ENCODE results near the gene CIAO3. TPM values are rescaled to one million over a fixed set of nuclear protein-coding genes. Genes with fewer than 3 reads are reported as not detected.
"Not testable (repeated sequence)": the region's sequence is repeated elsewhere in the genome, so short reads cannot be mapped to it uniquely, and the experiment has no call there.

Gene CIAO3
- polyA plus RNA-seq, 2 donors = 21.9 to 41.2 TPM

GRCh38 chr16:714558-715476 lies 26.0 kb downstream of the CIAO3 start, which contains the start of gene METRN:
Gene METRN, plus strand, starts transcription at chr16:715118. Its CDS starts 172 bp downstream, at chr16:715290.
- no peaks in the 10 kb centered on the region for H3K36me3 ChIP-seq (ENCODE audit: control insufficient read depth in 2 of 2, insufficient read depth in 2 of 2, low read length in 1 of 2)
- H3K27ac ChIP-seq (ENCODE audit: low read depth in 2 of 2, low read length in 1 of 2) = peak within 1 kb of the TSS in 1 of 2 donors; percentile 6
- peaks cover 3 to 27% of the 10 kb centered on the region in 2 donors for H3K4me1 ChIP-seq (ENCODE audit: control insufficient read depth in 2 of 2, insufficient read depth in 2 of 2, low read length in 1 of 2)
- peaks cover 0 to 3% of the 10 kb centered on the region in 2 donors for H3K27me3 ChIP-seq (ENCODE audit: control insufficient read depth in 1 of 2, insufficient read depth in 2 of 2, low read length in 2 of 2)
- 5 to 6% methylated on average over 68 to 108 of the region's 108 CpGs for WGBS, 2 donors
- H3K4me3 ChIP-seq (ENCODE audit: low read depth in 1 of 2, low read length in 2 of 2) = peak within 1 kb of the TSS; percentile 54 to 58
- H3K9me3 ChIP-seq (ENCODE audit: control insufficient read depth in 2 of 2, insufficient read depth in 1 of 2, low read depth in 1 of 2, low read length in 1 of 2) = no peaks in the 10 kb centered on the region

GRCh38 chr16:714079-714478 lies 26.7 kb downstream of the CIAO3 start:
- Histone ChIP-seq H3K27me3 (ENCODE audit: control insufficient read depth in 1 of 2, insufficient read depth in 2 of 2, low read length in 2 of 2) (peaks cover 0 to 8% of the 10 kb centered on the region in 2 donors), H3K4me3 (ENCODE audit: low read depth in 1 of 2, low read length in 2 of 2) (no peak overlapping the region), H3K36me3 (ENCODE audit: control insufficient read depth in 2 of 2, insufficient read depth in 2 of 2, low read length in 1 of 2) (no peaks in the 10 kb centered on the region), H3K27ac (ENCODE audit: low read depth in 2 of 2, low read length in 1 of 2) (no peak overlapping the region), H3K9me3 (ENCODE audit: control insufficient read depth in 2 of 2, insufficient read depth in 1 of 2, low read depth in 1 of 2, low read length in 1 of 2) (no peaks in the 10 kb centered on the region), H3K4me1 (ENCODE audit: control insufficient read depth in 2 of 2, insufficient read depth in 2 of 2, low read length in 1 of 2) (peaks cover 3 to 26% of the 10 kb centered on the region in 2 donors)
- WGBS, 2 donors = 55 to 61% methylated on average over 11 of the region's 11 CpGs

GRCh38 chr16:712740-713250 lies 28.0 kb downstream of the CIAO3 start:
- H3K27ac ChIP-seq (ENCODE audit: low read depth in 2 of 2, low read length in 1 of 2); H3K9me3 ChIP-seq (ENCODE audit: control insufficient read depth in 2 of 2, insufficient read depth in 1 of 2, low read depth in 1 of 2, low read length in 1 of 2); H3K36me3 ChIP-seq (ENCODE audit: control insufficient read depth in 2 of 2, insufficient read depth in 2 of 2, low read length in 1 of 2); H3K27me3 ChIP-seq (ENCODE audit: control insufficient read depth in 1 of 2, insufficient read depth in 2 of 2, low read length in 2 of 2); H3K4me3 ChIP-seq (ENCODE audit: low read depth in 1 of 2, low read length in 2 of 2): not testable (repeated sequence)
- peaks cover 6 to 31% of the 10 kb centered on the region in 2 donors for H3K4me1 ChIP-seq (ENCODE audit: control insufficient read depth in 2 of 2, insufficient read depth in 2 of 2, low read length in 1 of 2)
- 30% methylated on average over 13 of the region's 13 CpGs for WGBS, 2 donors

GRCh38 chr16:711548-712320 lies 29.1 kb downstream of the CIAO3 start:
- Histone ChIP-seq H3K4me1 (ENCODE audit: control insufficient read depth in 2 of 2, insufficient read depth in 2 of 2, low read length in 1 of 2) (peaks cover 9 to 30% of the 10 kb centered on the region in 2 donors), H3K9me3 (ENCODE audit: control insufficient read depth in 2 of 2, insufficient read depth in 1 of 2, low read depth in 1 of 2, low read length in 1 of 2) (no peaks in the 10 kb centered on the region), H3K27me3 (ENCODE audit: control insufficient read depth in 1 of 2, insufficient read depth in 2 of 2, low read length in 2 of 2) (peaks cover 0 to 11% of the 10 kb centered on the region in 2 donors), H3K36me3 (ENCODE audit: control insufficient read depth in 2 of 2, insufficient read depth in 2 of 2, low read length in 1 of 2) (no peaks in the 10 kb centered on the region), H3K27ac (ENCODE audit: low read depth in 2 of 2, low read length in 1 of 2) (no peak overlapping the region), H3K4me3 (ENCODE audit: low read depth in 1 of 2, low read length in 2 of 2) (no peak overlapping the region)
- WGBS, 2 donors = 8 to 9% methylated on average over 25 of the region's 25 CpGs

GRCh38 chr16:711084-711483 lies 29.7 kb downstream of the CIAO3 start:
- Histone ChIP-seq H3K36me3 (ENCODE audit: control insufficient read depth in 2 of 2, insufficient read depth in 2 of 2, low read length in 1 of 2) (no peaks in the 10 kb centered on the region), H3K27ac (ENCODE audit: low read depth in 2 of 2, low read length in 1 of 2) (no peak overlapping the region), H3K9me3 (ENCODE audit: control insufficient read depth in 2 of 2, insufficient read depth in 1 of 2, low read depth in 1 of 2, low read length in 1 of 2) (no peaks in the 10 kb centered on the region), H3K4me1 (ENCODE audit: control insufficient read depth in 2 of 2, insufficient read depth in 2 of 2, low read length in 1 of 2) (peaks cover 10 to 29% of the 10 kb centered on the region in 2 donors), H3K4me3 (ENCODE audit: low read depth in 1 of 2, low read length in 2 of 2) (no peak overlapping the region), H3K27me3 (ENCODE audit: control insufficient read depth in 1 of 2, insufficient read depth in 2 of 2, low read length in 2 of 2) (peaks cover 0 to 11% of the 10 kb centered on the region in 2 donors)
- WGBS, 2 donors = 53 to 72% methylated on average over 12 of the region's 12 CpGs

GRCh38 chr16:710500-711075 lies 30.2 kb downstream of the CIAO3 start:
- Histone ChIP-seq H3K4me3 (ENCODE audit: low read depth in 1 of 2, low read length in 2 of 2) (no peak overlapping the region), H3K36me3 (ENCODE audit: control insufficient read depth in 2 of 2, insufficient read depth in 2 of 2, low read length in 1 of 2) (no peaks in the 10 kb centered on the region), H3K4me1 (ENCODE audit: control insufficient read depth in 2 of 2, insufficient read depth in 2 of 2, low read length in 1 of 2) (peaks cover 10 to 25% of the 10 kb centered on the region in 2 donors), H3K9me3 (ENCODE audit: control insufficient read depth in 2 of 2, insufficient read depth in 1 of 2, low read depth in 1 of 2, low read length in 1 of 2) (no peaks in the 10 kb centered on the region), H3K27me3 (ENCODE audit: control insufficient read depth in 1 of 2, insufficient read depth in 2 of 2, low read length in 2 of 2) (peaks cover 0 to 11% of the 10 kb centered on the region in 2 donors), H3K27ac (ENCODE audit: low read depth in 2 of 2, low read length in 1 of 2) (no peak overlapping the region)
- WGBS, 2 donors = 58% methylated on average over 21 of the region's 21 CpGs

- 18 to 19% methylated on average over 30 of the region's 30 CpGs for WGBS, 2 donors
- Histone ChIP-seq H3K36me3 (ENCODE audit: control insufficient read depth in 2 of 2, insufficient read depth in 2 of 2, low read length in 1 of 2) (no peaks in the 10 kb centered on the region), H3K27me3 (ENCODE audit: control insufficient read depth in 1 of 2, insufficient read depth in 2 of 2, low read length in 2 of 2) (peaks cover 0 to 15% of the 10 kb centered on the region in 2 donors), H3K27ac (ENCODE audit: low read depth in 2 of 2, low read length in 1 of 2) (no peak overlapping the region), H3K4me3 (ENCODE audit: low read depth in 1 of 2, low read length in 2 of 2) (no peak overlapping the region), H3K9me3 (ENCODE audit: control insufficient read depth in 2 of 2, insufficient read depth in 1 of 2, low read depth in 1 of 2, low read length in 1 of 2) (no peaks in the 10 kb centered on the region), H3K4me1 (ENCODE audit: control insufficient read depth in 2 of 2, insufficient read depth in 2 of 2, low read length in 1 of 2) (peaks cover 10 to 22% of the 10 kb centered on the region in 2 donors)
These were observed 31.0 kb downstream of the CIAO3 start for GRCh38 chr16:709566-710499.

- 58 to 80% methylated on average over 4 of the region's 4 CpGs for WGBS, 2 donors
- Histone ChIP-seq H3K36me3 (ENCODE audit: control insufficient read depth in 2 of 2, insufficient read depth in 2 of 2, low read length in 1 of 2) (no peaks in the 10 kb centered on the region), H3K4me3 (ENCODE audit: low read depth in 1 of 2, low read length in 2 of 2) (no peak overlapping the region), H3K27me3 (ENCODE audit: control insufficient read depth in 1 of 2, insufficient read depth in 2 of 2, low read length in 2 of 2) (peaks cover 0 to 23% of the 10 kb centered on the region in 2 donors), H3K4me1 (ENCODE audit: control insufficient read depth in 2 of 2, insufficient read depth in 2 of 2, low read length in 1 of 2) (peaks cover 10 to 18% of the 10 kb centered on the region in 2 donors), H3K27ac (ENCODE audit: low read depth in 2 of 2, low read length in 1 of 2) (no peak overlapping the region), H3K9me3 (ENCODE audit: control insufficient read depth in 2 of 2, insufficient read depth in 1 of 2, low read depth in 1 of 2, low read length in 1 of 2) (no peaks in the 10 kb centered on the region)
These were observed 31.8 kb downstream of the CIAO3 start for GRCh38 chr16:708959-709358.

Measured in esophagus (tissue), 2 donors.